HEK293 (cell line): ENCODE results near the gene TUNAR.

Source experiments
- CTCF ChIA-PET: fragments of 350-600 bp; formaldehyde crosslinking; extraction: SDS; loops from one replicate; lab custom pipeline; 2021; ENCODE audit warnings: antibody characterized with exemption; lab: Yijun Ruan, JAX
- POLR2A ChIA-PET: fragments of 300-600 bp; formaldehyde crosslinking; extraction: SDS; loops from one replicate; lab custom pipeline; 2020; ENCODE audit warnings: antibody characterized with exemption, inconsistent platforms; lab: Yijun Ruan, JAX
- H3K27ac ChIP-seq: fragments of 200-500 bp; sonication (Bioruptor generic); 2 replicates; pipeline ENCODE4 v1.5.1; 2014; ENCODE audit warnings: low read depth, low read length, control low read depth, inconsistent platforms; ENCODE audit errors: extremely low read depth
- H3K36me3 ChIP-seq, 2 experiments: fragments of 200-500 bp in 1 of 2; sonication (Bioruptor generic) in 1 of 2; 1 replicate in 1 of 2; 2 replicates in 1 of 2; pipeline ENCODE4 v1.5.1; 2014 to 2017; ENCODE audit warnings: inconsistent platforms in 2 of 2, low read length in 2 of 2; ENCODE audit not compliant: control insufficient read depth in 2 of 2, insufficient read depth in 1 of 2
- H3K4me1 ChIP-seq: fragments of 200-500 bp; sonication (Bioruptor generic); 2 replicates; pipeline ENCODE4 v1.5.1; 2014; ENCODE audit warnings: mild to moderate bottlenecking, low read length, inconsistent platforms; ENCODE audit not compliant: control insufficient read depth, insufficient read depth
- H3K4me3 ChIP-seq: 2 replicates; pipeline ENCODE4 v1.5.1; 2011; ENCODE audit warnings: low read depth, mild to moderate bottlenecking, control low read depth, low read length, moderate library complexity
- H3K9me3 ChIP-seq: fragments of 200-500 bp; sonication (Bioruptor generic); 2 replicates; pipeline ENCODE4 v1.5.1; 2014; ENCODE audit warnings: low read depth, low read length, inconsistent platforms; ENCODE audit not compliant: control insufficient read depth, insufficient read depth
- AEBP2 ChIP-seq: fragments of 450-650 bp; formaldehyde crosslinking; IDR thresholded peaks from 2 replicates; pipeline ENCODE4 v1.5.1; 2016; ENCODE audit warnings: missing biosample characterization, missing genetic modification characterization, borderline replicate concordance
- KLF1 ChIP-seq: fragments of 450-650 bp; formaldehyde crosslinking; IDR thresholded peaks from 2 replicates; pipeline ENCODE4 v1.5.1; 2016; ENCODE audit warnings: missing biosample characterization, missing genetic modification characterization
- KLF10 ChIP-seq: fragments of 450-650 bp; IDR thresholded peaks from 2 replicates; pipeline ENCODE4 v1.5.1; 2018; ENCODE audit warnings: missing biosample characterization, mild to moderate bottlenecking, missing genetic modification characterization
- KLF7 ChIP-seq: fragments of 450-650 bp; formaldehyde crosslinking; IDR thresholded peaks from 2 replicates; pipeline ENCODE4 v1.5.1; 2016; ENCODE audit warnings: missing biosample characterization, missing genetic modification characterization, borderline replicate concordance
- KLF8 ChIP-seq: fragments of 450-650 bp; formaldehyde crosslinking; IDR thresholded peaks from 2 replicates; pipeline ENCODE4 v1.5.1; 2016; ENCODE audit warnings: missing biosample characterization, missing genetic modification characterization
- KLF9 ChIP-seq: fragments of 450-650 bp; formaldehyde crosslinking; IDR thresholded peaks from 2 replicates; pipeline ENCODE4 v1.5.1; 2016; ENCODE audit warnings: missing biosample characterization, missing genetic modification characterization, low read depth
- PRDM1 ChIP-seq: fragments of 450-650 bp; formaldehyde crosslinking; IDR thresholded peaks from 2 replicates; pipeline ENCODE4; 2016; ENCODE audit warnings: missing biosample characterization, missing genetic modification characterization
- SALL2 ChIP-seq: fragments of 450-650 bp; formaldehyde crosslinking; IDR thresholded peaks from 2 replicates; pipeline ENCODE4 v1.5.0; 2017; ENCODE audit warnings: missing biosample characterization, mild to moderate bottlenecking, missing genetic modification characterization, borderline replicate concordance
- SCRT1 ChIP-seq: fragments of 450-650 bp; formaldehyde crosslinking; IDR thresholded peaks from 2 replicates; pipeline ENCODE4 v1.5.1; 2016; ENCODE audit warnings: missing biosample characterization, missing genetic modification characterization, borderline replicate concordance
- TRIM28 ChIP-seq: IDR thresholded peaks from 2 replicates; pipeline ENCODE4 v1.6.1; 2011; ENCODE audit warnings: low read length, control low read depth, borderline replicate concordance
- WT1 ChIP-seq: fragments of 450-650 bp; formaldehyde crosslinking; IDR thresholded peaks from 2 replicates; pipeline ENCODE4 v1.5.1; 2016; ENCODE audit warnings: missing biosample characterization, missing genetic modification characterization
- YY2 ChIP-seq: fragments of 450-650 bp; formaldehyde crosslinking; IDR thresholded peaks from 2 replicates; pipeline ENCODE4 v1.5.1; 2016; ENCODE audit warnings: missing biosample characterization, missing genetic modification characterization
- ZBTB1 ChIP-seq: fragments of 450-650 bp; formaldehyde crosslinking; IDR thresholded peaks from 2 replicates; pipeline ENCODE4 v1.5.1; 2016; ENCODE audit warnings: missing biosample characterization, missing genetic modification characterization
- ZFP41 ChIP-seq: fragments of 450-650 bp; formaldehyde crosslinking; IDR thresholded peaks from 2 replicates; pipeline ENCODE4 v1.5.1; 2016; ENCODE audit warnings: missing biosample characterization, missing genetic modification characterization, borderline replicate concordance
- ZNF175 ChIP-seq: fragments of 450-650 bp; formaldehyde crosslinking; IDR thresholded peaks from 2 replicates; pipeline ENCODE4 v1.5.1; 2016; ENCODE audit warnings: missing biosample characterization, missing genetic modification characterization
- ZNF184 ChIP-seq: fragments of 450-650 bp; IDR thresholded peaks from 2 replicates; pipeline ENCODE4 v1.5.1; 2018; ENCODE audit warnings: missing biosample characterization, mild to moderate bottlenecking, missing genetic modification characterization
- ZNF324 ChIP-seq: fragments of 450-650 bp; formaldehyde crosslinking; IDR thresholded peaks from 2 replicates; pipeline ENCODE4 v1.5.1; 2016; ENCODE audit warnings: missing biosample characterization, missing genetic modification characterization
- ZNF335 ChIP-seq: fragments of 450-650 bp; formaldehyde crosslinking; conservative IDR thresholded peaks from 2 replicates; pipeline ENCODE4 v1.5.1; 2016; ENCODE audit warnings: missing biosample characterization, missing genetic modification characterization
- ZNF394 ChIP-seq: fragments of 450-650 bp; formaldehyde crosslinking; IDR thresholded peaks from 2 replicates; pipeline ENCODE4 v1.5.1; 2016; ENCODE audit warnings: missing biosample characterization, missing genetic modification characterization, mild to moderate bottlenecking, moderate library complexity, borderline replicate concordance
- ZNF416 ChIP-seq: fragments of 450-650 bp; formaldehyde crosslinking; IDR thresholded peaks from 2 replicates; pipeline ENCODE4 v1.5.1; 2016; ENCODE audit warnings: missing biosample characterization, missing genetic modification characterization
- ZNF596 ChIP-seq: fragments of 450-650 bp; IDR thresholded peaks from 2 replicates; pipeline ENCODE4 v1.5.0; 2018; ENCODE audit warnings: missing biosample characterization, mild to moderate bottlenecking, missing genetic modification characterization, moderate library complexity
- ZNF654 ChIP-seq: fragments of 450-650 bp; formaldehyde crosslinking; IDR thresholded peaks from 2 replicates; pipeline ENCODE4 v1.5.1; 2016; ENCODE audit warnings: low read depth, missing biosample characterization, missing genetic modification characterization
- ZNF677 ChIP-seq: fragments of 450-650 bp; IDR thresholded peaks from 2 replicates; pipeline ENCODE4 v1.5.0; 2018; ENCODE audit warnings: missing biosample characterization, mild to moderate bottlenecking, missing genetic modification characterization, moderate library complexity
- TF ChIP-seq, protein P1 (sequence below): fragments of 450-650 bp; formaldehyde crosslinking; IDR thresholded peaks from 2 replicates; pipeline ENCODE4 v1.5.1; 2017; ENCODE audit warnings: missing biosample characterization, missing genetic modification characterization
- TF ChIP-seq, protein P2 (sequence below): fragments of 450-650 bp; formaldehyde crosslinking; IDR thresholded peaks from 2 replicates; pipeline ENCODE4 v1.5.1; 2017; ENCODE audit warnings: missing biosample characterization, missing genetic modification characterization

TUNAR gene

GRCh38 chr14:95886366-95887056 lies 9.9 kb downstream of the TUNAR start:
- Histone ChIP-seq H3K9me3 (no peaks in the 10 kb centered on the region), H3K36me3 (no peaks in the 10 kb centered on the region), H3K4me3 (no peak overlapping the region), H3K4me1 (no peaks in the 10 kb centered on the region), H3K27ac (no peak overlapping the region)
- POLR2A ChIA-PET = no interaction called here
- TF ChIP-seq WT1 (tag by site-specific recombination) = no peak
- no peak for TF ChIP-seq KLF10 (tag by site-specific recombination)
- TF ChIP-seq ZNF677 = no peak
- no peak for TF ChIP-seq KLF9 (tag by site-specific recombination)
- TF ChIP-seq PRDM1 (tag by site-specific recombination) = no peak
- no peak for TF ChIP-seq ZNF416 (tag by site-specific recombination)
- no peak for TF ChIP-seq ZNF654
- TF ChIP-seq ZNF175 = no peak
- TF ChIP-seq YY2 = no peak
- no peak for TF ChIP-seq ZNF596
- no peak for TF ChIP-seq TRIM28
- no peak for TF ChIP-seq ZNF335 (tag by site-specific recombination)
- no peak for TF ChIP-seq ZNF394
- TF ChIP-seq SCRT1 (tag by site-specific recombination) = no peak
- TF ChIP-seq, protein P1, sequence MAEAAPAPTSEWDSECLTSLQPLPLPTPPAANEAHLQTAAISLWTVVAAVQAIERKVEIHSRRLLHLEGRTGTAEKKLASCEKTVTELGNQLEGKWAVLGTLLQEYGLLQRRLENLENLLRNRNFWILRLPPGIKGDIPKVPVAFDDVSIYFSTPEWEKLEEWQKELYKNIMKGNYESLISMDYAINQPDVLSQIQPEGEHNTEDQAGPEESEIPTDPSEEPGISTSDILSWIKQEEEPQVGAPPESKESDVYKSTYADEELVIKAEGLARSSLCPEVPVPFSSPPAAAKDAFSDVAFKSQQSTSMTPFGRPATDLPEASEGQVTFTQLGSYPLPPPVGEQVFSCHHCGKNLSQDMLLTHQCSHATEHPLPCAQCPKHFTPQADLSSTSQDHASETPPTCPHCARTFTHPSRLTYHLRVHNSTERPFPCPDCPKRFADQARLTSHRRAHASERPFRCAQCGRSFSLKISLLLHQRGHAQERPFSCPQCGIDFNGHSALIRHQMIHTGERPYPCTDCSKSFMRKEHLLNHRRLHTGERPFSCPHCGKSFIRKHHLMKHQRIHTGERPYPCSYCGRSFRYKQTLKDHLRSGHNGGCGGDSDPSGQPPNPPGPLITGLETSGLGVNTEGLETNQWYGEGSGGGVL (tag by site-specific recombination) = no peak
- CTCF ChIA-PET = interaction anchor here (1.8 kb wide), 1 partner anchor 8 kb away, joined by 6 read pairs; no protein-coding TSS in a partner anchor

- TF ChIP-seq KLF8 (tag by site-specific recombination) (no peak), ZNF416 (tag by site-specific recombination) (no peak), ZBTB1 (tag by site-specific recombination) (no peak)
- TF ChIP-seq, protein P1 (tag by site-specific recombination) = no peak
- POLR2A ChIA-PET = no interaction called here
- Histone ChIP-seq H3K9me3 (no peaks in the 10 kb centered on the region), H3K4me3 (no peak overlapping the region), H3K27ac (no peak overlapping the region), H3K4me1 (no peaks in the 10 kb centered on the region), H3K36me3 (no peaks in the 10 kb centered on the region)
- CTCF ChIA-PET = interaction anchor here (0.7 to 1.8 kb wide), 2 partner anchors 9 kb away, joined by 3 to 6 read pairs; no protein-coding TSS in a partner anchor
These were observed 10.7 kb downstream of the TUNAR start for GRCh38 chr14:95887351-95887750.

DNA sequence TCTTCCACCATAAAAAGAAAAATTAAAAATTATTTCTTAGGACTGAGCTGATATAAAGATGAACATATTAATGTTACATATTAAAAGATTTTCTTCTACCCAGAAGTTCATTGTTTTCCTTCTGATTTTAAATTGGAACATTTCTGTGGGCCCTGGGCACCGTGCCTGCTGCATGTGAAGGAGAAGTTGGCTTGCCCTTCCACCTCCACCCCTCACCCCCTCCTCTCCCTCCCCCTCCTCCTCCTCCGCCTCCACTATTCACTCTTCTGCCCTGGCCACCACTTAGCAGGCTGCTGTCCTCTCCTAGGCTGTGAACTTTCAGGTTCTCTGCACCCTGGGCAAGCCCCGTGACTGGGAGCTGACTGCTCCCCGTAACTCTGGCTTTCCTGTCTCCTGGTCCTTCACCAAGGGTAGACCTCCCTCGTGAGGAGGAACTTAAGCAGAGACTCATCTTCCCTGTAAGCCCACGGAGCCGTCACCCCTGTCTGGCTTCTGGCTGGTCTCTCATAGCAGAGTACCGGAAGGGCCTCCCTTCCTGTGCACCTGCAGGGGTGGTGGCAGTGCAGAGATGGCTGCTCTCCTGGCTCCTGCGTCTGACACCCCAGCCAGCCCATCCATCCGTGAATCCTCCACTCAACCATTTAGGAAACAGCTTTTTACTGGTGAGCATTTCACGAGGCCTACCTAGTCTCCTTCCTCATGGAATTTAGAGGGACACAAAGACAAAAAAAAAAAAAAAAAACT lies 12.8 kb downstream of the TUNAR start:
- no peak overlapping the region for H3K4me3 ChIP-seq
- no peaks in the 10 kb centered on the region for H3K4me1 ChIP-seq
- no peak overlapping the region for H3K27ac ChIP-seq
- no peaks in the 10 kb centered on the region for H3K9me3 ChIP-seq
- POLR2A ChIA-PET = no interaction called here
- CTCF ChIA-PET = no interaction called here
- H3K36me3 ChIP-seq = no peaks in the 10 kb centered on the region
- TF ChIP-seq YY2 (no peak), KLF1 (tag by site-specific recombination) (no peak), SALL2 (tag by site-specific recombination) (no peak), AEBP2 (tag by site-specific recombination) (no peak), ZNF184 (tag by site-specific recombination) (no peak), ZNF324 (no peak), KLF7 (tag by site-specific recombination) (no peak), ZFP41 (tag by site-specific recombination) (no peak)
- TF ChIP-seq, protein P2, sequence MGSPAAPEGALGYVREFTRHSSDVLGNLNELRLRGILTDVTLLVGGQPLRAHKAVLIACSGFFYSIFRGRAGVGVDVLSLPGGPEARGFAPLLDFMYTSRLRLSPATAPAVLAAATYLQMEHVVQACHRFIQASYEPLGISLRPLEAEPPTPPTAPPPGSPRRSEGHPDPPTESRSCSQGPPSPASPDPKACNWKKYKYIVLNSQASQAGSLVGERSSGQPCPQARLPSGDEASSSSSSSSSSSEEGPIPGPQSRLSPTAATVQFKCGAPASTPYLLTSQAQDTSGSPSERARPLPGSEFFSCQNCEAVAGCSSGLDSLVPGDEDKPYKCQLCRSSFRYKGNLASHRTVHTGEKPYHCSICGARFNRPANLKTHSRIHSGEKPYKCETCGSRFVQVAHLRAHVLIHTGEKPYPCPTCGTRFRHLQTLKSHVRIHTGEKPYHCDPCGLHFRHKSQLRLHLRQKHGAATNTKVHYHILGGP (tag by site-specific recombination) = no peak
